ENCODE measurements around the gene BCCIP. TPM values are rescaled to one million over a fixed set of nuclear protein-coding genes. Genes with fewer than 3 reads are reported as not detected.

BCCIP gene
- total RNA-seq, 1 experiment from 2014 or later, result 102 TPM

GRCh38 chr10:125781374-125781773, 42.0 kb upstream of the BCCIP start:
- peaks cover 18% of the 10 kb centered on the region for H3K9me3 Mint-ChIP-seq
- TF ChIP-seq ZNF138 (CRISPR knock-in tag; conservative IDR thresholded peaks at IDR 0.05), result no peak
- TF ChIP-seq, protein P1, sequence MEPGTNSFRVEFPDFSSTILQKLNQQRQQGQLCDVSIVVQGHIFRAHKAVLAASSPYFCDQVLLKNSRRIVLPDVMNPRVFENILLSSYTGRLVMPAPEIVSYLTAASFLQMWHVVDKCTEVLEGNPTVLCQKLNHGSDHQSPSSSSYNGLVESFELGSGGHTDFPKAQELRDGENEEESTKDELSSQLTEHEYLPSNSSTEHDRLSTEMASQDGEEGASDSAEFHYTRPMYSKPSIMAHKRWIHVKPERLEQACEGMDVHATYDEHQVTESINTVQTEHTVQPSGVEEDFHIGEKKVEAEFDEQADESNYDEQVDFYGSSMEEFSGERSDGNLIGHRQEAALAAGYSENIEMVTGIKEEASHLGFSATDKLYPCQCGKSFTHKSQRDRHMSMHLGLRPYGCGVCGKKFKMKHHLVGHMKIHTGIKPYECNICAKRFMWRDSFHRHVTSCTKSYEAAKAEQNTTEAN (CRISPR knock-in tag; IDR thresholded peaks at IDR 0.05), result no peak
- TF ChIP-seq ZNF416 (CRISPR knock-in tag; IDR thresholded peaks at IDR 0.05), result no peak
- no peak for TF ChIP-seq TCF7 (CRISPR knock-in tag; IDR thresholded peaks at IDR 0.05; ENCODE audit: low read depth)
- TF ChIP-seq JUN (CRISPR knock-in tag; IDR thresholded peaks at IDR 0.05), result no peak
- TF ChIP-seq NFATC4 (CRISPR knock-in tag; IDR thresholded peaks at IDR 0.05), result no peak
- TF ChIP-seq FOXP1 (CRISPR knock-in tag; IDR thresholded peaks at IDR 0.05; ENCODE audit: borderline replicate concordance), result no peak
- no peak for TF ChIP-seq MXD4 (CRISPR knock-in tag; IDR thresholded peaks at IDR 0.05; ENCODE audit: borderline replicate concordance)
- TF ChIP-seq ZBTB21 (CRISPR knock-in tag; IDR thresholded peaks at IDR 0.05; ENCODE audit: borderline replicate concordance), result no peak
- no peak for TF ChIP-seq ZNF396 (CRISPR knock-in tag; IDR thresholded peaks at IDR 0.05; ENCODE audit: borderline replicate concordance)
- TF ChIP-seq OVOL2 (CRISPR knock-in tag; IDR thresholded peaks at IDR 0.05; ENCODE audit: borderline replicate concordance), result no peak
- no peak for TF ChIP-seq FOXJ3 (CRISPR knock-in tag; IDR thresholded peaks at IDR 0.05; ENCODE audit: borderline replicate concordance)
- no peak for TF ChIP-seq SMAD3 (CRISPR knock-in tag; IDR thresholded peaks at IDR 0.05; ENCODE audit: borderline replicate concordance)
- TF ChIP-seq ATF2 (CRISPR knock-in tag; IDR thresholded peaks at IDR 0.05; ENCODE audit: borderline replicate concordance, low read depth), result no peak
- TF ChIP-seq KAT7 (CRISPR knock-in tag; IDR thresholded peaks at IDR 0.05; ENCODE audit: borderline replicate concordance), result no peak
- TF ChIP-seq ZNF317 (CRISPR knock-in tag; IDR thresholded peaks at IDR 0.05; ENCODE audit: borderline replicate concordance, low read depth), result no peak
- TF ChIP-seq FOXP4 (CRISPR knock-in tag; IDR thresholded peaks at IDR 0.05), result no peak
- TF ChIP-seq, protein P2, sequence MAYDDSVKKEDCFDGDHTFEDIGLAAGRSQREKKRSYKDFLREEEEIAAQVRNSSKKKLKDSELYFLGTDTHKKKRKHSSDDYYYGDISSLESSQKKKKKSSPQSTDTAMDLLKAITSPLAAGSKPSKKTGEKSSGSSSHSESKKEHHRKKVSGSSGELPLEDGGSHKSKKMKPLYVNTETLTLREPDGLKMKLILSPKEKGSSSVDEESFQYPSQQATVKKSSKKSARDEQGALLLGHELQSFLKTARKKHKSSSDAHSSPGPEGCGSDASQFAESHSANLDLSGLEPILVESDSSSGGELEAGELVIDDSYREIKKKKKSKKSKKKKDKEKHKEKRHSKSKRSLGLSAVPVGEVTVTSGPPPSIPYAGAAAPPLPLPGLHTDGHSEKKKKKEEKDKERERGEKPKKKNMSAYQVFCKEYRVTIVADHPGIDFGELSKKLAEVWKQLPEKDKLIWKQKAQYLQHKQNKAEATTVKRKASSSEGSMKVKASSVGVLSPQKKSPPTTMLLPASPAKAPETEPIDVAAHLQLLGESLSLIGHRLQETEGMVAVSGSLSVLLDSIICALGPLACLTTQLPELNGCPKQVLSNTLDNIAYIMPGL (CRISPR knock-in tag; IDR thresholded peaks at IDR 0.05), result no peak
- TF ChIP-seq ZNF423 (CRISPR knock-in tag; IDR thresholded peaks at IDR 0.05), result no peak
- no peak for TF ChIP-seq ZNF263 (CRISPR knock-in tag; IDR thresholded peaks at IDR 0.05; ENCODE audit: low read depth)
- H3K4me3 Mint-ChIP-seq, result no peak overlapping the region
- DNase-seq (ENCODE audit: low spot score) (no peak), ATAC-seq (no peak)
- CTCF ChIA-PET, result no interaction called here
- 0 out of 2 replicates have a peak, but pooled peaks cover 2% of the 10 kb centered on the region for H3K27me3 Mint-ChIP-seq (ENCODE audit: low read depth)
- no peak overlapping the region for H3K27ac Mint-ChIP-seq
- no peaks in the 10 kb centered on the region for H3K4me1 Mint-ChIP-seq
- POLR2A ChIA-PET, result no interaction called here
- no peaks in the 10 kb centered on the region for H3K36me3 Mint-ChIP-seq

DNA sequence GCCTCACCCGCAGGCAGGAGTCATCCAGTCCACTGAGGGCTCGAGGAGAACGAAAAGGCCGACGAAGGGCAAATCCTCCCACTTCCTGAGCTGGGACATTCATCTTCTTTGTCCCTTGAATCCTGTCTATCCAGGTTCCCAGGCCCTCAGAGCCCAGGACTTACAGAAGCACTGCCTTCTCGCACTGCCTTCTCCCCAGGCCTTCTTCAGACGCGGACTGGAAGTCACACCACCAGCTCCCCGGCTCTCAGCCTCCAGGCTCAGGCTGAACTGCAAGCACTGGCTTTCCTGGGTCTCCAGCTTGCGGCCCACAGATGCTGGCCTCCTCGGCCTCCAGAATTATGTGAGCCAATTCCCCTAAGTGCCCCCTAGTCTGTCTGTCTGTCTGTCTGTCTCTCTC, 41.3 kb upstream of the BCCIP start:
- Mint-ChIP-seq H3K27ac (no peak overlapping the region), H3K27me3 (ENCODE audit: low read depth) (0 out of 2 replicates have a peak, but pooled peaks cover 2% of the 10 kb centered on the region), H3K9me3 (peaks cover 18% of the 10 kb centered on the region), H3K4me3 (no peak overlapping the region), H3K4me1 (no peaks in the 10 kb centered on the region), H3K36me3 (no peaks in the 10 kb centered on the region)
- ChIA-PET CTCF (interaction anchor here (0.7 kb wide), 1 partner anchor 140 kb away, joined by 3 read pairs; no protein-coding TSS in a partner anchor), POLR2A (interaction anchor here (0.6 kb wide), 1 partner anchor 70 kb away, joined by 3 read pairs; no protein-coding TSS in a partner anchor)
- no peak for DNase-seq (ENCODE audit: low spot score)
- no peak for ATAC-seq
- TF ChIP-seq, protein P3, sequence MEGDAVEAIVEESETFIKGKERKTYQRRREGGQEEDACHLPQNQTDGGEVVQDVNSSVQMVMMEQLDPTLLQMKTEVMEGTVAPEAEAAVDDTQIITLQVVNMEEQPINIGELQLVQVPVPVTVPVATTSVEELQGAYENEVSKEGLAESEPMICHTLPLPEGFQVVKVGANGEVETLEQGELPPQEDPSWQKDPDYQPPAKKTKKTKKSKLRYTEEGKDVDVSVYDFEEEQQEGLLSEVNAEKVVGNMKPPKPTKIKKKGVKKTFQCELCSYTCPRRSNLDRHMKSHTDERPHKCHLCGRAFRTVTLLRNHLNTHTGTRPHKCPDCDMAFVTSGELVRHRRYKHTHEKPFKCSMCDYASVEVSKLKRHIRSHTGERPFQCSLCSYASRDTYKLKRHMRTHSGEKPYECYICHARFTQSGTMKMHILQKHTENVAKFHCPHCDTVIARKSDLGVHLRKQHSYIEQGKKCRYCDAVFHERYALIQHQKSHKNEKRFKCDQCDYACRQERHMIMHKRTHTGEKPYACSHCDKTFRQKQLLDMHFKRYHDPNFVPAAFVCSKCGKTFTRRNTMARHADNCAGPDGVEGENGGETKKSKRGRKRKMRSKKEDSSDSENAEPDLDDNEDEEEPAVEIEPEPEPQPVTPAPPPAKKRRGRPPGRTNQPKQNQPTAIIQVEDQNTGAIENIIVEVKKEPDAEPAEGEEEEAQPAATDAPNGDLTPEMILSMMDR (IDR thresholded peaks at IDR 0.05), result no peak
- TF ChIP-seq ATF6 (CRISPR knock-in tag; IDR thresholded peaks at IDR 0.05), result no peak
- no peak for TF ChIP-seq FOXJ3 (CRISPR knock-in tag; IDR thresholded peaks at IDR 0.05; ENCODE audit: borderline replicate concordance)
- no peak for TF ChIP-seq E2F1 (CRISPR knock-in tag; IDR thresholded peaks at IDR 0.05)
- no peak for TF ChIP-seq CBFB (CRISPR knock-in tag; IDR thresholded peaks at IDR 0.05; ENCODE audit: low read depth)
- no peak for TF ChIP-seq SMAD3 (CRISPR knock-in tag; IDR thresholded peaks at IDR 0.05; ENCODE audit: borderline replicate concordance)
- TF ChIP-seq PRRX2 (CRISPR knock-in tag; IDR thresholded peaks at IDR 0.05), result no peak

Data from WTC11 (cell line).